GM23338 (cell line): ENCODE measurements around the gene ZDHHC7. TPM values are rescaled to one million over a fixed set of nuclear protein-coding genes. Genes with fewer than 3 reads are reported as not detected.

ENCODE experiments used
- ATAC-seq: fragments of 200-7000 bp; cut with Tn5 transposase; 3 replicates; pipeline ENCODE4 v1.9.1; 2020
- DNase-seq: peaks from one replicate; pipeline ENCODE4 v3.0.0-alpha.2; 2015; ENCODE audit warnings: low spot score
- H2AFZ ChIP-seq: fragments of 200-600 bp; sonication (generic); 2 replicates; pipeline ENCODE4 v1.8.0; 2016; ENCODE audit warnings: antibody characterized with exemption, mild to moderate bottlenecking, moderate library complexity
- H3F3A ChIP-seq: fragments of 200-600 bp; sonication (generic); replicated peaks from 2 replicates; pipeline ENCODE4 v1.8.0; 2017; ENCODE audit warnings: antibody characterized with exemption, mixed run types, low read depth
- H3K27ac ChIP-seq: fragments of 200-600 bp; sonication (generic); 2 replicates; pipeline ENCODE4 v1.6.1; 2016; ENCODE audit warnings: low read depth
- H3K27me3 ChIP-seq: fragments of 200-600 bp; sonication (generic); 2 replicates; pipeline ENCODE4 v1.8.0; 2016; ENCODE audit warnings: mild to moderate bottlenecking, mixed run types, moderate library complexity; ENCODE audit not compliant: insufficient read depth
- H3K36me3 ChIP-seq: fragments of 200-600 bp; sonication (generic); 2 replicates; pipeline ENCODE4 v1.8.0; 2016; ENCODE audit warnings: mild to moderate bottlenecking; ENCODE audit not compliant: insufficient read depth
- H3K4me1 ChIP-seq: fragments of 200-600 bp; sonication (generic); 2 replicates; pipeline ENCODE4 v1.8.0; 2016; ENCODE audit warnings: mild to moderate bottlenecking, moderate library complexity; ENCODE audit not compliant: insufficient read depth
- H3K4me2 ChIP-seq: fragments of 200-600 bp; sonication (generic); 2 replicates; pipeline ENCODE4 v1.7.1; 2017; ENCODE audit warnings: mixed run types
- H3K4me3 ChIP-seq: fragments of 200-600 bp; sonication (generic); 2 replicates; pipeline ENCODE4 v1.6.1; 2016; ENCODE audit warnings: mixed run types
- H3K79me2 ChIP-seq: fragments of 200-600 bp; sonication (generic); replicated peaks from 2 replicates; pipeline ENCODE4 v1.8.0; 2017; ENCODE audit warnings: mild to moderate bottlenecking; ENCODE audit not compliant: insufficient read depth
- H3K9me2 ChIP-seq: fragments of 200-600 bp; sonication (generic); 2 replicates; pipeline ENCODE4 v1.8.0; 2017; ENCODE audit not compliant: insufficient read depth
- H4K20me1 ChIP-seq: fragments of 200-600 bp; sonication (generic); replicated peaks from 2 replicates; pipeline ENCODE4 v1.8.0; 2017; ENCODE audit warnings: mild to moderate bottlenecking; ENCODE audit not compliant: insufficient read depth
- H3K27ac Mint-ChIP-seq: 2 replicates; pipeline ENCODE4 v1.8.0; 2020; ENCODE audit warnings: inconsistent platforms, mild to moderate bottlenecking, moderate library complexity, mixed read lengths
- H3K27me3 Mint-ChIP-seq: 3 replicates; pipeline ENCODE4 v1.8.0; 2022; ENCODE audit warnings: low read depth, mild to moderate bottlenecking, moderate library complexity, mixed read lengths, inconsistent platforms; ENCODE audit not compliant: insufficient read depth, poor library complexity
- H3K36me3 Mint-ChIP-seq: 3 replicates; pipeline ENCODE4 v1.8.0; 2021; ENCODE audit warnings: low read depth, mild to moderate bottlenecking, inconsistent platforms, moderate library complexity, mixed read lengths
- H3K4me1 Mint-ChIP-seq: 3 replicates; pipeline ENCODE4 v1.8.0; 2020; ENCODE audit warnings: mild to moderate bottlenecking, inconsistent platforms, mixed read lengths
- H3K4me3 Mint-ChIP-seq: 3 replicates; pipeline ENCODE4 v1.8.0; 2021; ENCODE audit warnings: moderate library complexity, mild to moderate bottlenecking, inconsistent platforms, mixed read lengths
- H3K9me3 Mint-ChIP-seq: 3 replicates; pipeline ENCODE4 v1.8.0; 2020; ENCODE audit warnings: moderate library complexity, mild to moderate bottlenecking, inconsistent platforms, mixed read lengths
- CREB1 ChIP-seq: fragments of 250-450 bp; sonication (Bioruptor Pico); IDR thresholded peaks from 2 replicates; pipeline ENCODE4 v1.5.0; 2020; ENCODE audit warnings: low read depth, mild to moderate bottlenecking, moderate library complexity
- CTCF ChIP-seq, 2 experiments: fragments of 200-600 bp in 1 of 2; sonication (generic) in 1 of 2; conservative IDR thresholded peaks; 2 replicates each; pipeline versions ENCODE4 v1.5.1 to v1.6.1; 2016 to 2017; ENCODE audit warnings: antibody characterized with exemption in 2 of 2, low read depth in 2 of 2, mild to moderate bottlenecking in 2 of 2, moderate library complexity in 1 of 2
- ETS1 ChIP-seq: IDR thresholded peaks from 2 replicates; pipeline ENCODE4 v1.6.1; 2016; ENCODE audit warnings: antibody characterized with exemption
- EZH2 ChIP-seq: fragments of 200-600 bp; sonication (generic); IDR thresholded peaks from one replicate; pipeline ENCODE4 v1.8.0; 2017; ENCODE audit warnings: antibody characterized with exemption, mild to moderate bottlenecking, low read depth; ENCODE audit not compliant: unreplicated experiment
- EZH2phosphoT487 ChIP-seq: fragments of 200-600 bp; sonication (generic); IDR thresholded peaks from one replicate; pipeline ENCODE4 v1.8.1; 2018; ENCODE audit warnings: antibody characterized with exemption; ENCODE audit not compliant: unreplicated experiment
- JUNB ChIP-seq: IDR thresholded peaks from one replicate; pipeline ENCODE4 v1.6.1; 2016; ENCODE audit warnings: antibody characterized with exemption; ENCODE audit not compliant: unreplicated experiment
- NANOG ChIP-seq: IDR thresholded peaks from 2 replicates; pipeline ENCODE4 v1.6.1; 2016; ENCODE audit warnings: antibody characterized with exemption, borderline replicate concordance
- POLR2AphosphoS5 ChIP-seq: IDR thresholded peaks from 2 replicates; pipeline ENCODE4 v1.6.1; 2016; ENCODE audit warnings: antibody characterized with exemption, low read depth
- REST ChIP-seq: IDR thresholded peaks from one replicate; pipeline ENCODE4 v1.6.1; 2018; ENCODE audit warnings: antibody characterized with exemption; ENCODE audit not compliant: unreplicated experiment
- STAT1 ChIP-seq: IDR thresholded peaks from one replicate; pipeline ENCODE4 v1.6.1; 2016; ENCODE audit warnings: antibody characterized with exemption; ENCODE audit not compliant: unreplicated experiment
- ZNF114 ChIP-seq: fragments of 250-450 bp; sonication (Bioruptor Pico); IDR thresholded peaks from 2 replicates; pipeline ENCODE4 v1.5.0; 2020; ENCODE audit warnings: mild to moderate bottlenecking, moderate library complexity
- ZNF331 ChIP-seq: fragments of 250-450 bp; sonication (Bioruptor Pico); IDR thresholded peaks from 2 replicates; pipeline ENCODE4 v1.5.0; 2020; ENCODE audit warnings: low read depth, mild to moderate bottlenecking, moderate library complexity
- ZNF462 ChIP-seq: fragments of 250-450 bp; sonication (Bioruptor Pico); IDR thresholded peaks from 2 replicates; pipeline ENCODE4 v1.5.0; 2020; ENCODE audit warnings: mild to moderate bottlenecking, moderate library complexity
- polyA plus RNA-seq: library from polyadenylated mRNA; unstranded; fragments of >200 nt; fragmentation: Nextera tagmentation; extraction: Ambion mirVana; gene quantifications from 2 replicates; pipeline ENCODE4 v1.2.1, GENCODE V29; 2016
- total RNA-seq: library from RNA; depleted of rRNA; stranded (reverse); fragments of >200 nt; shearing (Covaris generic); gene quantifications from 2 replicates; pipeline ENCODE4 v1.2.3, GENCODE V29; 2014

The ZDHHC7 gene
- total and polyA plus RNA-seq, 2 experiments from 2014 or later: 13.1 to 46.1 TPM

- Histone ChIP-seq H3K79me2 (no peaks in the 10 kb centered on the region), H2AFZ (no peak overlapping the region), H3K4me2 (no peak overlapping the region), H3K4me1 (no peaks in the 10 kb centered on the region), H3K27ac (no peak overlapping the region), H3F3A (peaks cover 7% of the 10 kb centered on the region; the same call in 1 of the 2 replicates), H3K9me2 (no peaks in the 10 kb centered on the region), H3K4me3 (no peak overlapping the region), H4K20me1 (no peaks in the 10 kb centered on the region), H3K27me3 (no peaks in the 10 kb centered on the region), H3K36me3 (no peaks in the 10 kb centered on the region)
- peaks cover 13% of the 10 kb centered on the region for H3K27me3 Mint-ChIP-seq
- H3K4me1 Mint-ChIP-seq: peaks cover 14% of the 10 kb centered on the region
- H3K9me3 Mint-ChIP-seq: peaks cover 4% of the 10 kb centered on the region; the same call in 1 of the 3 replicates
- ATAC-seq (no peak), DNase-seq (no peak)
- H3K4me3 Mint-ChIP-seq: no peak overlapping the region
- no peak for TF ChIP-seq EZH2
- TF ChIP-seq STAT1: no peak
- TF ChIP-seq ZNF114 (CRISPR knock-in tag): no peak
- no peak for TF ChIP-seq ZNF462
- no peak for TF ChIP-seq JUNB
- TF ChIP-seq ZNF331 (CRISPR knock-in tag): no peak
- TF ChIP-seq REST: no peak
- no peak for TF ChIP-seq CREB1
- no peak for TF ChIP-seq POLR2AphosphoS5
- no peak for TF ChIP-seq NANOG
- TF ChIP-seq EZH2phosphoT487: no peak
- no peak for TF ChIP-seq CTCF (conservative IDR thresholded peaks at IDR 0.05; ENCODE audit: low read depth in 2 of 2)
- no peak for TF ChIP-seq ETS1
- H3K36me3 Mint-ChIP-seq: no peaks in the 10 kb centered on the region; the same call in 2 of the 3 replicates
- no peak overlapping the region for H3K27ac Mint-ChIP-seq
Observed at GRCh38 chr16:84965428-84966415, 45.6 kb downstream of the ZDHHC7 start.
